LNCaP clone FGC (cell line): Measurements from ENCODE around the gene BTAF1.

Source experiments
- DNase-seq: peaks from one replicate; pipeline ENCODE4 v3.0.0-alpha.2; 2011; ENCODE audit warnings: low read depth
- H3K4me3 ChIP-seq: 2 replicates; pipeline ENCODE4 v1.5.1; 2011; ENCODE audit warnings: mild to moderate bottlenecking, low read depth, low read length, control low read depth
- TF ChIP-seq, protein P1 (sequence below): IDR thresholded peaks from 2 replicates; pipeline ENCODE4 v1.5.1; 2012; ENCODE audit warnings: mild to moderate bottlenecking; ENCODE audit not compliant: control insufficient read depth, insufficient read depth; ENCODE audit errors: extremely low read depth

Gene BTAF1

DNA sequence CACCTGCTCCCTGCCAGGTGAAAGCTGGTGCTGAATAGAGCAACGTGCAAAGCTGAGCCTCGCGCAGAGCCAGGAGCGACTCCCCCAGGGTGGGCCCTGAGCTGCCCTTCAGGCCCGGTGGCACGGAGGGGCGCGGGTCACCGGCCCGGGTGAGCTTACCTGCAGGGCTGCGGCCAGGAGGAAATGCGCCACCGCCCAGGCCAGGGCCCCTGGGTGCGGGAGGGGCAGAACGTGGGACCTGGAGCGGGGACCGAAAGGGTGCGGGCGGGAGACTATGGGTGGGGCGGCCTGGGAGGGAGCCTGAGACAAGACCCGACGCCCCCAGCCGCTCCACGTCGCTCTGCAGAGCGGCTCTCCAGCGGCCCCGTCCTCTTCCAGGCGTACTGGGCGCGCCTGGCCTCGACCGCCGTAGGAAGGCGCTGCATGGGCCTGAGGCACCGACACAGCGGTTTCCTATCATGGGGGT lies 122.1 kb downstream of the BTAF1 start:
- H3K4me3 ChIP-seq, result no peak overlapping the region
- TF ChIP-seq, protein P1, sequence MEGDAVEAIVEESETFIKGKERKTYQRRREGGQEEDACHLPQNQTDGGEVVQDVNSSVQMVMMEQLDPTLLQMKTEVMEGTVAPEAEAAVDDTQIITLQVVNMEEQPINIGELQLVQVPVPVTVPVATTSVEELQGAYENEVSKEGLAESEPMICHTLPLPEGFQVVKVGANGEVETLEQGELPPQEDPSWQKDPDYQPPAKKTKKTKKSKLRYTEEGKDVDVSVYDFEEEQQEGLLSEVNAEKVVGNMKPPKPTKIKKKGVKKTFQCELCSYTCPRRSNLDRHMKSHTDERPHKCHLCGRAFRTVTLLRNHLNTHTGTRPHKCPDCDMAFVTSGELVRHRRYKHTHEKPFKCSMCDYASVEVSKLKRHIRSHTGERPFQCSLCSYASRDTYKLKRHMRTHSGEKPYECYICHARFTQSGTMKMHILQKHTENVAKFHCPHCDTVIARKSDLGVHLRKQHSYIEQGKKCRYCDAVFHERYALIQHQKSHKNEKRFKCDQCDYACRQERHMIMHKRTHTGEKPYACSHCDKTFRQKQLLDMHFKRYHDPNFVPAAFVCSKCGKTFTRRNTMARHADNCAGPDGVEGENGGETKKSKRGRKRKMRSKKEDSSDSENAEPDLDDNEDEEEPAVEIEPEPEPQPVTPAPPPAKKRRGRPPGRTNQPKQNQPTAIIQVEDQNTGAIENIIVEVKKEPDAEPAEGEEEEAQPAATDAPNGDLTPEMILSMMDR, result no peak
- no peak for DNase-seq

DNA sequence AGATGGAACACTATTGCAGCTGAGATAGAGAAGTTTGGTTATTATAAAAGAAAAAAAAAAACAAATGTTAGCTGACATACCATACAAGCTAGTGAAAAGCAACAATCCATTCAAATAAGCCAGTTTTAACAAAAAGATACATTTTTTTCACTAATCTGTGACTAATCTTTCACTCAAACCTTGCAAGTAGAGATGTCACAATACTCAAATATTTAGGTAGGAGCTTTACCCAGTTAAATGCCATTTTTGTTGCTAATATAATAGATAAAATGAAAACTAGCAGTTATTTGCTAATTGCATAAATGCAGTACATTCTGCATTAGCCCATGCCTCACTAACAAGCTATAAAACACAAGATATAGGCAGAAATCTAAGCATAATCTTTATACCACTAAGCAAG lies 123.6 kb downstream of the BTAF1 start:
- TF ChIP-seq, protein P1, result no peak
- DNase-seq, result no peak
- H3K4me3 ChIP-seq, result no peak overlapping the region

DNA sequence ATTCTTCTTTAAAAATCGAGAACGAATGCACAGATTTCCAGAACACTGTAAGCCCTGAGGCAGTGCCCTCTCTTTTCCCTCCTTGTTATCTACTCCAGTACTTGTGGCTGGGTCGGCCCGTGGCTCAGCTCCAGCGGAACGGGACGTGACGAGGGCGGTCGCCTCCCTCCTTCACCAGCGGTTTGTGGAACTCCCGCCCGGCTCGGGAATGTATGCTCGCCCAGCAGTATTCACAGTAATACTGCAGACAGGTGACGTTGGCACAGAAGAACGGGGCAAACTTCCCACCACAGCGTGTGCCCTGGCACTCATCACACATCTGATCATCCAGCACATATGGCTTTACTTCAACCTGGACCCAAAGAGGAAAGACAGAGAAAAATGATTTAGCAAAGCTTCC lies 128.5 kb downstream of the BTAF1 start:
- TF ChIP-seq, protein P1, result no peak
- DNase-seq, result no peak
- no peak overlapping the region for H3K4me3 ChIP-seq

DNA sequence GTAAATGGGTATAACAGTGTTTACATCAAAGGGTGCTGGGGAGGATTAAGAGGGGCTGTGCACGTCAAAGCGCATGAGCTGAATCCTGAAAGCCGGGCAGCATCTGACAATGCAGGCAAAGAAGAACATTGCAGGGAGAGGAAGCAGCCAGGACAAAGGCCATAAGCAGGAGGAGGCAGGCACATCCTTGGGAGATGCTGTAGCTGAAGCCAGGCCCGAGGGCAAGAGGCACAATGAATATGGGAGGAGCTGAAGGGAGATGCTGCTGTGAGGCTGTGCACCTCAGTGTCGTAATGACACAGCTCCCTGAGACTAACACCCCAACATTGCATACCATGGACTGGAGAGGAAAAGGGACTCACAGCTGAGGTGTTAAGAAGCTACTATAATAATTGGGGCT lies 129.2 kb downstream of the BTAF1 start:
- no peak overlapping the region for H3K4me3 ChIP-seq
- TF ChIP-seq, protein P1, result no peak
- DNase-seq, result no peak

DNA sequence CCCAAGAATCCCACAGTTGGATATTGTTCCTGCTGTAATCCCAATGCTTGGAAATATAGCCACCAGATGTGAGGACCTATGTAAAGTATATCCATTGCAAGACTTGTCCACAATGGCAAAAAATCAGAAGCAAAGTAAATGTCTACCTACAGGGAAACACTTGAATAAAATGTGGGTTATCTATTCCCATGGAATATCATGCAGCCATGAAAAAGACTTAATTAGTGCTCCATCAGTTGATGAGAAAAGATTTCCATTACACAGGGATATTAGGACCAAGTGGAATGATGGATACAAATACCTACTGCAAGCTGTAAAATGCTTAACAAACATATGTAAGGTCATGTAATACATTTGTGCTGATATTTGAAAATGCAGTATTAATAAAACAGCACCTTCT lies 131.2 kb downstream of the BTAF1 start:
- TF ChIP-seq, protein P1, result no peak
- DNase-seq, result no peak

DNA sequence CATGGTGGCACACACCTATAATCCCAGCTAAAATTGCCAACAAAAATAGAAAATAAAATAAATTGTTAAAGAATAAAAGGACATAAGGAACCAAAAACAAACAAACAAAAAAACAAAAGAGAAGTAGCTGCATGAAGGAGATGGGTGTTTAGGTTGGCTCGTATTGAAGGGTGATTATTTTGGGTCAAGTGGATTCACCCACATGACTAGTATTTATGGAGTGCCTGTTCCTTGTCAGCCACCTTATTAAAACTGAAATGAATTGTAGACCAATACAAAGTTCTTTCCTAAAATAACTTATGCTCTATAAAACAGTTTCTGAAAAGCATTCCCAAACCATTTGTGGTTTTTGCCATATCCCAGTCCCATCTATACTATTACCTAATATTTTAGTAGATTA lies 138.7 kb downstream of the BTAF1 start:
- no peak overlapping the region for H3K4me3 ChIP-seq
- TF ChIP-seq, protein P1, result no peak
- DNase-seq, result no peak

More for the DNA sequence above, 131.2 kb downstream of the BTAF1 start:
- no peak overlapping the region for H3K4me3 ChIP-seq

DNA sequence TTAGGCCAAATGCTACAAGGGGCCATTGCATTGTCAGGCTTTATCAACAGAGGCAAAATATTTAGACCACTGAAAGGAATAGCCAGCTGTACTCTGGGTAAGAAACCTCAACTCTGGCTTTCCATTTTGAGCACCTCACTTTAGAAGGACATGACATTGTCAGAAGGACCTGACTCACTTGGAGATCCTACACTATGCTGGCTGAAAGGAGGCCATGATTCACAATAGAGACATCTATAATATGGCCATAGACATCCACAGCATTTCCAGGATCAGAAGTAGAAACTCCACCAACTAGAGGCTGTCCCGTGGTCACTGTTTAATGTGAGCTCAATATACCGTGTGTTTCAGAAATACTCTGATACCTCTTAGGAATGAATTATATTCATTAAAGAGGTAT lies 140.9 kb downstream of the BTAF1 start:
- DNase-seq, result no peak
- TF ChIP-seq, protein P1, result no peak
- H3K4me3 ChIP-seq, result no peak overlapping the region
